ENCODE results near the gene P2RY2. TPM values are rescaled to one million over a fixed set of nuclear protein-coding genes. Genes with fewer than 3 reads are reported as not detected.

Gene P2RY2
- total RNA-seq, 1 experiment from 2014 or later, result 1.2 TPM

GRCh38 chr11:73204711-73205121 lies 13.4 kb upstream of the P2RY2 start (continued):
- TF ChIP-seq ZNF281 (CRISPR knock-in tag; IDR thresholded peaks at IDR 0.05), result no peak
- TF ChIP-seq NR3C1 (CRISPR knock-in tag; conservative IDR thresholded peaks at IDR 0.05; ENCODE audit: low read depth), result no peak
- TF ChIP-seq ZBTB21 (CRISPR knock-in tag; IDR thresholded peaks at IDR 0.05; ENCODE audit: borderline replicate concordance), result no peak

- Mint-ChIP-seq H3K36me3 (no peaks in the 10 kb centered on the region), H3K4me1 (peaks cover 7% of the 10 kb centered on the region), H3K9me3 (peaks cover 11% of the 10 kb centered on the region), H3K27ac (no peak overlapping the region), H3K4me3 (no peak overlapping the region), H3K27me3 (ENCODE audit: low read depth) (no peaks in the 10 kb centered on the region; the same call in none of the 2 replicates)
- DNase-seq (ENCODE audit: low spot score) (no peak), ATAC-seq (no peak)
- CTCF ChIA-PET, result interaction anchor here (0.5 kb wide), 1 partner anchor 28 kb away, joined by 3 read pairs; no protein-coding TSS in a partner anchor
- POLR2A ChIA-PET, result no interaction called here
- TF ChIP-seq ZSCAN18 (CRISPR knock-in tag; IDR thresholded peaks at IDR 0.05) (no peak), STAT6 (CRISPR knock-in tag; conservative IDR thresholded peaks at IDR 0.05; ENCODE audit: low read depth) (no peak), PRRX2 (CRISPR knock-in tag; IDR thresholded peaks at IDR 0.05) (no peak), ATF1 (CRISPR knock-in tag; IDR thresholded peaks at IDR 0.05) (no peak), ZNF281 (CRISPR knock-in tag; IDR thresholded peaks at IDR 0.05) (no peak), EMX1 (CRISPR knock-in tag; IDR thresholded peaks at IDR 0.05) (no peak), NFATC4 (CRISPR knock-in tag; IDR thresholded peaks at IDR 0.05) (no peak), FOXP1 (CRISPR knock-in tag; IDR thresholded peaks at IDR 0.05; ENCODE audit: borderline replicate concordance) (no peak)
- TF ChIP-seq, protein P1, sequence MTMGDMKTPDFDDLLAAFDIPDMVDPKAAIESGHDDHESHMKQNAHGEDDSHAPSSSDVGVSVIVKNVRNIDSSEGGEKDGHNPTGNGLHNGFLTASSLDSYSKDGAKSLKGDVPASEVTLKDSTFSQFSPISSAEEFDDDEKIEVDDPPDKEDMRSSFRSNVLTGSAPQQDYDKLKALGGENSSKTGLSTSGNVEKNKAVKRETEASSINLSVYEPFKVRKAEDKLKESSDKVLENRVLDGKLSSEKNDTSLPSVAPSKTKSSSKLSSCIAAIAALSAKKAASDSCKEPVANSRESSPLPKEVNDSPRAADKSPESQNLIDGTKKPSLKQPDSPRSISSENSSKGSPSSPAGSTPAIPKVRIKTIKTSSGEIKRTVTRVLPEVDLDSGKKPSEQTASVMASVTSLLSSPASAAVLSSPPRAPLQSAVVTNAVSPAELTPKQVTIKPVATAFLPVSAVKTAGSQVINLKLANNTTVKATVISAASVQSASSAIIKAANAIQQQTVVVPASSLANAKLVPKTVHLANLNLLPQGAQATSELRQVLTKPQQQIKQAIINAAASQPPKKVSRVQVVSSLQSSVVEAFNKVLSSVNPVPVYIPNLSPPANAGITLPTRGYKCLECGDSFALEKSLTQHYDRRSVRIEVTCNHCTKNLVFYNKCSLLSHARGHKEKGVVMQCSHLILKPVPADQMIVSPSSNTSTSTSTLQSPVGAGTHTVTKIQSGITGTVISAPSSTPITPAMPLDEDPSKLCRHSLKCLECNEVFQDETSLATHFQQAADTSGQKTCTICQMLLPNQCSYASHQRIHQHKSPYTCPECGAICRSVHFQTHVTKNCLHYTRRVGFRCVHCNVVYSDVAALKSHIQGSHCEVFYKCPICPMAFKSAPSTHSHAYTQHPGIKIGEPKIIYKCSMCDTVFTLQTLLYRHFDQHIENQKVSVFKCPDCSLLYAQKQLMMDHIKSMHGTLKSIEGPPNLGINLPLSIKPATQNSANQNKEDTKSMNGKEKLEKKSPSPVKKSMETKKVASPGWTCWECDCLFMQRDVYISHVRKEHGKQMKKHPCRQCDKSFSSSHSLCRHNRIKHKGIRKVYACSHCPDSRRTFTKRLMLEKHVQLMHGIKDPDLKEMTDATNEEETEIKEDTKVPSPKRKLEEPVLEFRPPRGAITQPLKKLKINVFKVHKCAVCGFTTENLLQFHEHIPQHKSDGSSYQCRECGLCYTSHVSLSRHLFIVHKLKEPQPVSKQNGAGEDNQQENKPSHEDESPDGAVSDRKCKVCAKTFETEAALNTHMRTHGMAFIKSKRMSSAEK (CRISPR knock-in tag; IDR thresholded peaks at IDR 0.05; ENCODE audit: borderline replicate concordance), result no peak
- TF ChIP-seq, protein P2, sequence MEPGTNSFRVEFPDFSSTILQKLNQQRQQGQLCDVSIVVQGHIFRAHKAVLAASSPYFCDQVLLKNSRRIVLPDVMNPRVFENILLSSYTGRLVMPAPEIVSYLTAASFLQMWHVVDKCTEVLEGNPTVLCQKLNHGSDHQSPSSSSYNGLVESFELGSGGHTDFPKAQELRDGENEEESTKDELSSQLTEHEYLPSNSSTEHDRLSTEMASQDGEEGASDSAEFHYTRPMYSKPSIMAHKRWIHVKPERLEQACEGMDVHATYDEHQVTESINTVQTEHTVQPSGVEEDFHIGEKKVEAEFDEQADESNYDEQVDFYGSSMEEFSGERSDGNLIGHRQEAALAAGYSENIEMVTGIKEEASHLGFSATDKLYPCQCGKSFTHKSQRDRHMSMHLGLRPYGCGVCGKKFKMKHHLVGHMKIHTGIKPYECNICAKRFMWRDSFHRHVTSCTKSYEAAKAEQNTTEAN (CRISPR knock-in tag; IDR thresholded peaks at IDR 0.05), result no peak
- TF ChIP-seq, protein P3, sequence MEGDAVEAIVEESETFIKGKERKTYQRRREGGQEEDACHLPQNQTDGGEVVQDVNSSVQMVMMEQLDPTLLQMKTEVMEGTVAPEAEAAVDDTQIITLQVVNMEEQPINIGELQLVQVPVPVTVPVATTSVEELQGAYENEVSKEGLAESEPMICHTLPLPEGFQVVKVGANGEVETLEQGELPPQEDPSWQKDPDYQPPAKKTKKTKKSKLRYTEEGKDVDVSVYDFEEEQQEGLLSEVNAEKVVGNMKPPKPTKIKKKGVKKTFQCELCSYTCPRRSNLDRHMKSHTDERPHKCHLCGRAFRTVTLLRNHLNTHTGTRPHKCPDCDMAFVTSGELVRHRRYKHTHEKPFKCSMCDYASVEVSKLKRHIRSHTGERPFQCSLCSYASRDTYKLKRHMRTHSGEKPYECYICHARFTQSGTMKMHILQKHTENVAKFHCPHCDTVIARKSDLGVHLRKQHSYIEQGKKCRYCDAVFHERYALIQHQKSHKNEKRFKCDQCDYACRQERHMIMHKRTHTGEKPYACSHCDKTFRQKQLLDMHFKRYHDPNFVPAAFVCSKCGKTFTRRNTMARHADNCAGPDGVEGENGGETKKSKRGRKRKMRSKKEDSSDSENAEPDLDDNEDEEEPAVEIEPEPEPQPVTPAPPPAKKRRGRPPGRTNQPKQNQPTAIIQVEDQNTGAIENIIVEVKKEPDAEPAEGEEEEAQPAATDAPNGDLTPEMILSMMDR (IDR thresholded peaks at IDR 0.05), result no peak
Measured at GRCh38 chr11:73205661-73206343, 12.3 kb upstream of the P2RY2 start.

Data from WTC11 (cell line).